ENCODE measurements around the gene SYNGR1. TPM values are rescaled to one million over a fixed set of nuclear protein-coding genes. Genes with fewer than 3 reads are reported as not detected.
A peak's percentile ranks its signal among the peaks of the same experiment; 100 is the strongest.

SYNGR1 gene
- total and polyA plus RNA-seq, 2 of the 8 experiments (the other 6 are each of a cell fraction or from before 2014, with no cell fraction given), result 32.5 to 84.7 TPM

DNA sequence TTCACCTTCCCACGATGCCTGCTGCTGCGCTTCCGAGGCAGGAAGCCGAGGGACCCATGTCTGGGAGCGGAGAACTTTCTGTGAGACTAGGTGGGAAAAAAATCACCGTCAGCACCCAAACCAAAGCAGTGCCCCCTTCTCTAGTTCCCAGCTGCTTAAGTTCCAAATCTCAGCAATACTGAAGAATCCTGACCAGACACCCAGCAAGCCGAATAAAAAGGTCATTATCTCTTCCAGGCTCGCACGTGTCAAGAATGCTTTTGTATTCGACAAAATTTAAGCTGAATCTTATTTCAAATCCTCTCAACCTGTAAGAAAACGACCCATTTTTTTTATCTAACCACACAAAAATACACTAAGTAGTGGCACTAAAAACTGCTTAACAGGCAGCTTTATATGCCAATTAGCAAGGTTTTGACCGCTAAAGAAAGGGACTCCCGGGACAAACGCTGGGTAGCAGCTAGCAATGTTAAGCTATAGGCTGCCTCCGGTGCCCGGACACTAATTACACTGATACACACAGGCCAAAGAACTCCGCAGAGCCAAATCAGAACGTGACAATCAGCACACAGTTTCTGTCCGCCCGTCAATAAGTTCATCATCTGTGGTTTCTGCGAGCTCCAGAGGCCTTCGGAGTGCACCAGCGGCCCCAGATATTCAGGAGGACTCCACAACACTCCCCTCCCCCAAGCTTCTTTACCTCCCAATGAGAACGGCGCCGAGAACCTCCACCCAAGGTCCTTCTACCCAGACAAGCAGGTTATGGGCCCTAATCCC is 31.1 kb upstream of the SYNGR1 start (continued):
- TF ChIP-seq, protein P1, sequence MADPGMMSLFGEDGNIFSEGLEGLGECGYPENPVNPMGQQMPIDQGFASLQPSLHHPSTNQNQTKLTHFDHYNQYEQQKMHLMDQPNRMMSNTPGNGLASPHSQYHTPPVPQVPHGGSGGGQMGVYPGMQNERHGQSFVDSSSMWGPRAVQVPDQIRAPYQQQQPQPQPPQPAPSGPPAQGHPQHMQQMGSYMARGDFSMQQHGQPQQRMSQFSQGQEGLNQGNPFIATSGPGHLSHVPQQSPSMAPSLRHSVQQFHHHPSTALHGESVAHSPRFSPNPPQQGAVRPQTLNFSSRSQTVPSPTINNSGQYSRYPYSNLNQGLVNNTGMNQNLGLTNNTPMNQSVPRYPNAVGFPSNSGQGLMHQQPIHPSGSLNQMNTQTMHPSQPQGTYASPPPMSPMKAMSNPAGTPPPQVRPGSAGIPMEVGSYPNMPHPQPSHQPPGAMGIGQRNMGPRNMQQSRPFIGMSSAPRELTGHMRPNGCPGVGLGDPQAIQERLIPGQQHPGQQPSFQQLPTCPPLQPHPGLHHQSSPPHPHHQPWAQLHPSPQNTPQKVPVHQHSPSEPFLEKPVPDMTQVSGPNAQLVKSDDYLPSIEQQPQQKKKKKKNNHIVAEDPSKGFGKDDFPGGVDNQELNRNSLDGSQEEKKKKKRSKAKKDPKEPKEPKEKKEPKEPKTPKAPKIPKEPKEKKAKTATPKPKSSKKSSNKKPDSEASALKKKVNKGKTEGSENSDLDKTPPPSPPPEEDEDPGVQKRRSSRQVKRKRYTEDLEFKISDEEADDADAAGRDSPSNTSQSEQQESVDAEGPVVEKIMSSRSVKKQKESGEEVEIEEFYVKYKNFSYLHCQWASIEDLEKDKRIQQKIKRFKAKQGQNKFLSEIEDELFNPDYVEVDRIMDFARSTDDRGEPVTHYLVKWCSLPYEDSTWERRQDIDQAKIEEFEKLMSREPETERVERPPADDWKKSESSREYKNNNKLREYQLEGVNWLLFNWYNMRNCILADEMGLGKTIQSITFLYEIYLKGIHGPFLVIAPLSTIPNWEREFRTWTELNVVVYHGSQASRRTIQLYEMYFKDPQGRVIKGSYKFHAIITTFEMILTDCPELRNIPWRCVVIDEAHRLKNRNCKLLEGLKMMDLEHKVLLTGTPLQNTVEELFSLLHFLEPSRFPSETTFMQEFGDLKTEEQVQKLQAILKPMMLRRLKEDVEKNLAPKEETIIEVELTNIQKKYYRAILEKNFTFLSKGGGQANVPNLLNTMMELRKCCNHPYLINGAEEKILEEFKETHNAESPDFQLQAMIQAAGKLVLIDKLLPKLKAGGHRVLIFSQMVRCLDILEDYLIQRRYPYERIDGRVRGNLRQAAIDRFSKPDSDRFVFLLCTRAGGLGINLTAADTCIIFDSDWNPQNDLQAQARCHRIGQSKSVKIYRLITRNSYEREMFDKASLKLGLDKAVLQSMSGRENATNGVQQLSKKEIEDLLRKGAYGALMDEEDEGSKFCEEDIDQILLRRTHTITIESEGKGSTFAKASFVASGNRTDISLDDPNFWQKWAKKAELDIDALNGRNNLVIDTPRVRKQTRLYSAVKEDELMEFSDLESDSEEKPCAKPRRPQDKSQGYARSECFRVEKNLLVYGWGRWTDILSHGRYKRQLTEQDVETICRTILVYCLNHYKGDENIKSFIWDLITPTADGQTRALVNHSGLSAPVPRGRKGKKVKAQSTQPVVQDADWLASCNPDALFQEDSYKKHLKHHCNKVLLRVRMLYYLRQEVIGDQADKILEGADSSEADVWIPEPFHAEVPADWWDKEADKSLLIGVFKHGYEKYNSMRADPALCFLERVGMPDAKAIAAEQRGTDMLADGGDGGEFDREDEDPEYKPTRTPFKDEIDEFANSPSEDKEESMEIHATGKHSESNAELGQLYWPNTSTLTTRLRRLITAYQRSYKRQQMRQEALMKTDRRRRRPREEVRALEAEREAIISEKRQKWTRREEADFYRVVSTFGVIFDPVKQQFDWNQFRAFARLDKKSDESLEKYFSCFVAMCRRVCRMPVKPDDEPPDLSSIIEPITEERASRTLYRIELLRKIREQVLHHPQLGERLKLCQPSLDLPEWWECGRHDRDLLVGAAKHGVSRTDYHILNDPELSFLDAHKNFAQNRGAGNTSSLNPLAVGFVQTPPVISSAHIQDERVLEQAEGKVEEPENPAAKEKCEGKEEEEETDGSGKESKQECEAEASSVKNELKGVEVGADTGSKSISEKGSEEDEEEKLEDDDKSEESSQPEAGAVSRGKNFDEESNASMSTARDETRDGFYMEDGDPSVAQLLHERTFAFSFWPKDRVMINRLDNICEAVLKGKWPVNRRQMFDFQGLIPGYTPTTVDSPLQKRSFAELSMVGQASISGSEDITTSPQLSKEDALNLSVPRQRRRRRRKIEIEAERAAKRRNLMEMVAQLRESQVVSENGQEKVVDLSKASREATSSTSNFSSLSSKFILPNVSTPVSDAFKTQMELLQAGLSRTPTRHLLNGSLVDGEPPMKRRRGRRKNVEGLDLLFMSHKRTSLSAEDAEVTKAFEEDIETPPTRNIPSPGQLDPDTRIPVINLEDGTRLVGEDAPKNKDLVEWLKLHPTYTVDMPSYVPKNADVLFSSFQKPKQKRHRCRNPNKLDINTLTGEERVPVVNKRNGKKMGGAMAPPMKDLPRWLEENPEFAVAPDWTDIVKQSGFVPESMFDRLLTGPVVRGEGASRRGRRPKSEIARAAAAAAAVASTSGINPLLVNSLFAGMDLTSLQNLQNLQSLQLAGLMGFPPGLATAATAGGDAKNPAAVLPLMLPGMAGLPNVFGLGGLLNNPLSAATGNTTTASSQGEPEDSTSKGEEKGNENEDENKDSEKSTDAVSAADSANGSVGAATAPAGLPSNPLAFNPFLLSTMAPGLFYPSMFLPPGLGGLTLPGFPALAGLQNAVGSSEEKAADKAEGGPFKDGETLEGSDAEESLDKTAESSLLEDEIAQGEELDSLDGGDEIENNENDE (IDR thresholded peaks at IDR 0.05; ENCODE audit: insufficient replicate concordance, low read length), result no peak
- TF ChIP-seq SIN3A (conservative IDR thresholded peaks at IDR 0.05 in 1 of 2, IDR thresholded peaks at IDR 0.05 in 1 of 2; ENCODE audit: low read depth in 1 of 2, low read length in 2 of 2), result 0 out of 4 replicates have a peak, but pooled peaks of 1 of the 2 experiments have one; percentile 18
- TF ChIP-seq CHD1 (IDR thresholded peaks at IDR 0.05; ENCODE audit: low read depth, low read length), result peak; percentile 66
